ENCODE measurements around the gene TLL1. TPM values are rescaled to one million over a fixed set of nuclear protein-coding genes. Genes with fewer than 3 reads are reported as not detected.

TLL1 gene
- total RNA-seq, 6 experiments from 2014 or later: 0.12 to 0.92 (median 0.32) TPM; not detected in 2

- H3K9me3 Mint-ChIP-seq: no peaks in the 10 kb centered on the region
Observed at GRCh38 chr4:166042510-166043055, 169.5 kb downstream of the TLL1 start.

GRCh38 chr4:166043801-166044200 is 170.8 kb downstream of the TLL1 start:
- no peak overlapping the region for H3K4me3 Mint-ChIP-seq
- H3K27ac Mint-ChIP-seq: no peak overlapping the region
- no peak for DNase-seq
- H3K36me3 Mint-ChIP-seq (ENCODE audit: low read depth): no peaks in the 10 kb centered on the region
- peaks cover 20% of the 10 kb centered on the region for H3K4me1 Mint-ChIP-seq (ENCODE audit: low read depth)
- peaks cover 3% of the 10 kb centered on the region for H3K27me3 Mint-ChIP-seq (ENCODE audit: insufficient read depth)
- H3K9me3 Mint-ChIP-seq: no peaks in the 10 kb centered on the region
- TF ChIP-seq CTCF (IDR thresholded peaks at IDR 0.05): no peak

More at GRCh38 chr4:166042510-166043055, 169.5 kb downstream of the TLL1 start:
- H3K27ac Mint-ChIP-seq: no peak overlapping the region
- no peak for TF ChIP-seq CTCF (IDR thresholded peaks at IDR 0.05)
- peak overlapping the region; percentile 78 for H3K4me3 Mint-ChIP-seq
- H3K36me3 Mint-ChIP-seq (ENCODE audit: low read depth): no peaks in the 10 kb centered on the region
- peaks cover 26% of the 10 kb centered on the region for H3K4me1 Mint-ChIP-seq (ENCODE audit: low read depth)
- no peak for DNase-seq
- H3K27me3 Mint-ChIP-seq (ENCODE audit: insufficient read depth): peaks cover 3% of the 10 kb centered on the region

GRCh38 chr4:166044871-166045270 is 171.8 kb downstream of the TLL1 start:
- no peaks in the 10 kb centered on the region for H3K9me3 Mint-ChIP-seq
- H3K36me3 Mint-ChIP-seq (ENCODE audit: low read depth): no peaks in the 10 kb centered on the region
- DNase-seq: no peak
- H3K27me3 Mint-ChIP-seq (ENCODE audit: insufficient read depth): peaks cover 3% of the 10 kb centered on the region
- no peak overlapping the region for H3K27ac Mint-ChIP-seq
- no peak for TF ChIP-seq CTCF (IDR thresholded peaks at IDR 0.05)
- peaks cover 20% of the 10 kb centered on the region for H3K4me1 Mint-ChIP-seq (ENCODE audit: low read depth)
- H3K4me3 Mint-ChIP-seq: no peak overlapping the region

- H3K4me3 Mint-ChIP-seq: no peak overlapping the region
- H3K27ac Mint-ChIP-seq: no peak overlapping the region
- no peaks in the 10 kb centered on the region for H3K36me3 Mint-ChIP-seq (ENCODE audit: low read depth)
- H3K27me3 Mint-ChIP-seq (ENCODE audit: insufficient read depth): peaks cover 3% of the 10 kb centered on the region
- no peaks in the 10 kb centered on the region for H3K9me3 Mint-ChIP-seq
- peaks cover 20% of the 10 kb centered on the region for H3K4me1 Mint-ChIP-seq (ENCODE audit: low read depth)
- DNase-seq: no peak
- TF ChIP-seq CTCF (IDR thresholded peaks at IDR 0.05): no peak
Observed at GRCh38 chr4:166045457-166045856, 172.4 kb downstream of the TLL1 start.

- peaks cover 2% of the 10 kb centered on the region for H3K4me1 Mint-ChIP-seq (ENCODE audit: low read depth)
- no peak for TF ChIP-seq CTCF (IDR thresholded peaks at IDR 0.05)
- no peak overlapping the region for H3K4me3 Mint-ChIP-seq
- no peak overlapping the region for H3K27ac Mint-ChIP-seq
- H3K36me3 Mint-ChIP-seq (ENCODE audit: low read depth): no peaks in the 10 kb centered on the region
- DNase-seq: no peak
- H3K9me3 Mint-ChIP-seq: no peaks in the 10 kb centered on the region; the same call in 1 of the 2 replicates
- H3K27me3 Mint-ChIP-seq (ENCODE audit: insufficient read depth): no peaks in the 10 kb centered on the region; the same call in 1 of the 2 replicates
Observed at GRCh38 chr4:166049036-166049435, 176.0 kb downstream of the TLL1 start.

Measured in HFFc6 (cell line).